IMR-90 (cell line): ENCODE measurements around the gene TTLL11. TPM values are rescaled to one million over a fixed set of nuclear protein-coding genes. Genes with fewer than 3 reads are reported as not detected.

Experiments
- ATAC-seq: fragments of 200-7000 bp; cut with Tn5 transposase; 2 replicates; pipeline ENCODE4 v1.9.1; 2020; ENCODE audit warnings: low read depth, mild to moderate bottlenecking, moderate library complexity
- BruUV-seq: library from RNA; stranded (reverse); fragments of 400-500 nt; replicated peaks from 2 replicates; lab custom pipeline; 2021; lab: Mats Ljungman, UMichigan
- CTCF ChIA-PET: fragments of 300-600 bp; formaldehyde crosslinking; extraction: SDS; loops from one replicate; lab custom pipeline; 2021; ENCODE audit warnings: antibody characterized with exemption; lab: Yijun Ruan, JAX
- POLR2A ChIA-PET: fragments of 300-600 bp; sonication (Branson Sonifier 250); formaldehyde crosslinking; loops from one replicate; lab custom pipeline; 2022; ENCODE audit warnings: antibody characterized with exemption; ENCODE audit not compliant: unreplicated experiment; lab: Charles Lee
- DNase-seq: peaks from one replicate; pipeline ENCODE4 v3.0.0; 2013
- H2AFZ ChIP-seq: replicated peaks from 2 replicates; pipeline ENCODE3; 2013; ENCODE audit warnings: low read length, mild to moderate bottlenecking; ENCODE audit not compliant: poor library complexity
- H2AK5ac ChIP-seq: 2 replicates; pipeline ENCODE4 v1.6.1; 2013; ENCODE audit warnings: low read depth, low read length, inconsistent platforms
- H2AK9ac ChIP-seq: replicated peaks from 2 replicates; pipeline ENCODE3; 2013; ENCODE audit warnings: mild to moderate bottlenecking, low read depth, low read length, moderate library complexity; ENCODE audit not compliant: poor library complexity
- H2BK120ac ChIP-seq: 2 replicates; pipeline ENCODE4 v1.6.1; 2013; ENCODE audit warnings: low read depth, low read length, inconsistent platforms
- H2BK15ac ChIP-seq: 3 replicates; pipeline ENCODE4 v1.6.1; 2013; ENCODE audit warnings: low read depth, low read length, inconsistent platforms
- H2BK20ac ChIP-seq: 2 replicates; pipeline ENCODE4 v1.6.1; 2013; ENCODE audit warnings: low read depth, mild to moderate bottlenecking, inconsistent platforms, low read length, moderate library complexity
- H2BK5ac ChIP-seq: 2 replicates; pipeline ENCODE4 v1.6.1; 2013; ENCODE audit warnings: mild to moderate bottlenecking, low read depth, low read length, inconsistent platforms; ENCODE audit not compliant: poor library complexity, severe bottlenecking
- H3K14ac ChIP-seq: replicated peaks from 2 replicates; pipeline ENCODE4 v1.6.1; 2013; ENCODE audit warnings: low read depth, low read length, inconsistent platforms
- H3K18ac ChIP-seq: 2 replicates; pipeline ENCODE4 v1.6.1; 2013; ENCODE audit warnings: low read depth, low read length, control low read depth
- H3K23ac ChIP-seq: 2 replicates; pipeline ENCODE4 v1.6.1; 2013; ENCODE audit warnings: low read depth, low read length, inconsistent platforms
- H3K27ac ChIP-seq: 2 replicates; pipeline ENCODE4 v1.5.1; 2013; ENCODE audit warnings: mild to moderate bottlenecking, control low read depth, low read length; ENCODE audit not compliant: insufficient read depth
- H3K27me3 ChIP-seq: 2 replicates; pipeline ENCODE4 v1.6.1; 2013; ENCODE audit warnings: low read length; ENCODE audit not compliant: control insufficient read depth, insufficient read depth
- H3K36me3 ChIP-seq: 2 replicates; pipeline ENCODE4 v1.6.1; 2013; ENCODE audit warnings: low read length, mixed read lengths; ENCODE audit not compliant: control insufficient read depth, insufficient read depth
- H3K4ac ChIP-seq: 2 replicates; pipeline ENCODE4 v1.6.1; 2013; ENCODE audit warnings: low read depth, low read length, inconsistent platforms
- H3K4me1 ChIP-seq: 2 replicates; pipeline ENCODE4 v1.6.1; 2013; ENCODE audit warnings: low read length, mixed read lengths; ENCODE audit not compliant: control insufficient read depth, insufficient read depth
- H3K4me2 ChIP-seq: 2 replicates; pipeline ENCODE4 v1.6.1; 2013; ENCODE audit warnings: low read depth, mild to moderate bottlenecking, control low read depth, low read length, moderate library complexity
- H3K4me3 ChIP-seq: 2 replicates; pipeline ENCODE4 v1.5.1; 2013; ENCODE audit warnings: low read depth, mild to moderate bottlenecking, control low read depth, low read length, moderate library complexity; ENCODE audit not compliant: insufficient read depth
- H3K56ac ChIP-seq: 2 replicates; pipeline ENCODE4 v1.6.1; 2013; ENCODE audit warnings: low read length, inconsistent platforms; ENCODE audit not compliant: insufficient read depth; ENCODE audit errors: extremely low read depth
- H3K79me1 ChIP-seq, 2 experiments: 2 replicates each; pipeline ENCODE4 v1.6.1; 2013; ENCODE audit warnings: low read length in 2 of 2, inconsistent platforms in 1 of 2, low read depth in 1 of 2
- H3K9ac ChIP-seq: 2 replicates; pipeline ENCODE4 v1.6.1; 2013; ENCODE audit warnings: low read depth, low read length, control low read depth
- H3K9me1 ChIP-seq: 2 replicates; pipeline ENCODE4 v1.6.1; 2013; ENCODE audit warnings: low read length, inconsistent platforms; ENCODE audit not compliant: insufficient read depth
- H3K9me3 ChIP-seq: 2 replicates; pipeline ENCODE4 v1.6.1; 2013; ENCODE audit warnings: low read length; ENCODE audit not compliant: control insufficient read depth, insufficient read depth
- H4K20me1 ChIP-seq: 2 replicates; pipeline ENCODE4 v1.6.1; 2013; ENCODE audit warnings: low read length, inconsistent platforms; ENCODE audit not compliant: insufficient read depth
- H4K5ac ChIP-seq: 2 replicates; pipeline ENCODE4 v1.6.1; 2013; ENCODE audit warnings: mild to moderate bottlenecking, low read depth, low read length, control low read depth
- H4K8ac ChIP-seq, 2 experiments: 2 replicates each; pipeline ENCODE4 v1.6.1; 2013; ENCODE audit warnings: low read depth in 2 of 2, low read length in 2 of 2, control low read depth in 1 of 2, inconsistent platforms in 1 of 2
- H4K91ac ChIP-seq: 2 replicates; pipeline ENCODE4 v1.6.1; 2013; ENCODE audit warnings: low read depth, low read length, inconsistent platforms; ENCODE audit not compliant: insufficient read depth
- BHLHE40 ChIP-seq: fragments of 150-350 bp; IDR thresholded peaks from 2 replicates; pipeline ENCODE4 v1.6.1; 2016; ENCODE audit warnings: mild to moderate bottlenecking, low read depth, low read length
- CEBPB ChIP-seq: IDR thresholded peaks from 2 replicates; pipeline ENCODE4 v1.6.1; 2012; ENCODE audit warnings: low read depth, low read length, improper control_type of control experiment
- CHD1 ChIP-seq: IDR thresholded peaks from 2 replicates; pipeline ENCODE4 v1.6.1; 2012; ENCODE audit warnings: low read depth, low read length, improper control_type of control experiment
- CTCF ChIP-seq: conservative IDR thresholded peaks from 2 replicates; pipeline ENCODE4 v1.5.1; 2012; ENCODE audit warnings: mild to moderate bottlenecking, low read depth, low read length, improper control_type of control experiment
- ELK1 ChIP-seq: fragments of 150-350 bp; IDR thresholded peaks from 2 replicates; pipeline ENCODE4 v1.6.1; 2016; ENCODE audit warnings: low read depth, mild to moderate bottlenecking, low read length, moderate library complexity, borderline replicate concordance
- FOS ChIP-seq: fragments of 150-350 bp; IDR thresholded peaks from 2 replicates; pipeline ENCODE4 v1.6.1; 2016; ENCODE audit warnings: low read depth, low read length
- MAFK ChIP-seq: IDR thresholded peaks from 2 replicates; pipeline ENCODE4 v1.6.1; 2012; ENCODE audit warnings: low read depth, low read length, improper control_type of control experiment
- MAZ ChIP-seq: IDR thresholded peaks from 2 replicates; pipeline ENCODE4 v1.6.1; 2012; ENCODE audit warnings: low read depth, mild to moderate bottlenecking, low read length, improper control_type of control experiment, moderate library complexity, borderline replicate concordance
- MXI1 ChIP-seq: IDR thresholded peaks from 2 replicates; pipeline ENCODE4 v1.6.1; 2012; ENCODE audit warnings: low read depth, mild to moderate bottlenecking, low read length, moderate library complexity, borderline replicate concordance
- NFE2L2 ChIP-seq: fragments of 150-350 bp; IDR thresholded peaks from 2 replicates; pipeline ENCODE4 v1.6.1; 2016; ENCODE audit warnings: low read depth, mild to moderate bottlenecking, low read length
- POLR2A ChIP-seq: IDR thresholded peaks from 2 replicates; pipeline ENCODE4 v1.6.1; 2012; ENCODE audit warnings: mild to moderate bottlenecking, low read depth, low read length
- RAD21 ChIP-seq: IDR thresholded peaks from 2 replicates; pipeline ENCODE4 v1.6.1; 2012; ENCODE audit warnings: low read length, improper control_type of control experiment
- RCOR1 ChIP-seq: IDR thresholded peaks from 2 replicates; pipeline ENCODE4 v1.6.1; 2012; ENCODE audit warnings: mild to moderate bottlenecking, low read length, improper control_type of control experiment; ENCODE audit not compliant: insufficient replicate concordance
- RFX5 ChIP-seq: IDR thresholded peaks from 2 replicates; pipeline ENCODE4 v1.8.0; 2012; ENCODE audit warnings: low read depth, mild to moderate bottlenecking, low read length, moderate library complexity
- SMC3 ChIP-seq: fragments of 150-350 bp; IDR thresholded peaks from 2 replicates; pipeline ENCODE4 v1.6.1; 2016; ENCODE audit warnings: low read depth, mild to moderate bottlenecking, antibody characterized with exemption, low read length, moderate library complexity
- USF2 ChIP-seq: fragments of 150-350 bp; IDR thresholded peaks from 2 replicates; pipeline ENCODE4 v1.6.1; 2017; ENCODE audit warnings: mild to moderate bottlenecking, antibody characterized with exemption, low read length, low read depth
- WGBS, 2 experiments: methylation state at CpG; one replicate each; pipeline versions ENCODE4 v1.1.5 to v1.1.7; 2013; ENCODE audit warnings: missing lambda C conversion rate in 2 of 2; ENCODE audit not compliant: insufficient read length in 1 of 2; ENCODE audit errors: extremely low coverage in 2 of 2; 5-methylcytosine and 5-hydroxymethylcytosine counted together
- dilution Hi-C: fragments of 300-500 bp; cut with HindIII; formaldehyde crosslinking; loops from one replicate; pipeline ENCODE4 v1.14.3; 2018; ENCODE audit warnings: low sequenced_read_pairs; ENCODE audit not compliant: unreplicated experiment
- in situ Hi-C: fragments of 300-500 bp; cut with MboI; formaldehyde crosslinking; loops from 3 replicates; pipeline ENCODE4 v1.14.3; 2019; ENCODE audit warnings: low sequenced_read_pairs, inconsistent platforms, mixed read lengths
- intact Hi-C: fragments of 100-400 bp; cut with micrococcal nuclease; formaldehyde crosslinking; loops from 2 replicates; pipeline ENCODE4 v1.10.0; 2022
- polyA plus RNA-seq, 3 experiments: library from polyadenylated mRNA; depleted of rRNA; stranded (reverse); fragments of >200 nt; gene quantifications; 2 replicates each; pipeline ENCODE4 v1.2.3, GENCODE V29; 2012; ENCODE audit warnings: low replicate concordance in 1 of 3
- total RNA-seq: library from RNA; depleted of rRNA; stranded (reverse); fragments of >200 nt; gene quantifications from 2 replicates; pipeline ENCODE4 v1.2.3, GENCODE V29; 2012

Gene TTLL11
- total and polyA plus RNA-seq, 2 of the 4 experiments (the other 2 are of a cell fraction), result 2.0 to 4.6 TPM

- Histone ChIP-seq H3K79me1 (no peaks in the 10 kb centered on the region), H3K9me1 (peaks cover 13% of the 10 kb centered on the region), H3K4me1 (peaks cover 16% of the 10 kb centered on the region), H4K20me1 (no peaks in the 10 kb centered on the region), H2AK5ac (no peak overlapping the region), H3K36me3 (no peaks in the 10 kb centered on the region), H2BK120ac (no peak overlapping the region), H4K8ac (no peak overlapping the region), H4K91ac (no peak overlapping the region), H2BK5ac (no peak overlapping the region), H2BK20ac (no peak overlapping the region), H3K4me3 (no peak overlapping the region), H3K18ac (no peak overlapping the region), H3K56ac (no peak overlapping the region), H3K4ac (no peak overlapping the region), H2AK9ac (no peak overlapping the region), H4K5ac (no peak overlapping the region), H3K27ac (no peak overlapping the region), H3K9ac (no peak overlapping the region), H3K9me3 (no peaks in the 10 kb centered on the region), H2AFZ (no peak overlapping the region), H3K4me2 (no peak overlapping the region), H3K27me3 (peaks cover 4% of the 10 kb centered on the region; the same call in 1 of the 2 replicates), H2BK15ac (no peak overlapping the region), H3K23ac (no peak overlapping the region), H3K14ac (no peak overlapping the region)
- intact Hi-C loops (no loop called here), dilution Hi-C loops (no loop called here), in situ Hi-C loops (no loop called here)
- DNase-seq, result no peak
- ATAC-seq, result no peak
- ChIA-PET CTCF (no interaction called here), POLR2A (no interaction called here)
- WGBS, 2 experiments, result no CpG with 5 or more reads among the region's 2 CpGs
- TF ChIP-seq CTCF (no peak), CHD1 (no peak), MAFK (no peak), BHLHE40 (no peak), POLR2A (no peak), RCOR1 (no peak), MAZ (no peak), RAD21 (no peak), MXI1 (no peak), SMC3 (no peak), USF2 (no peak), NFE2L2 (no peak), RFX5 (no peak), FOS (no peak), ELK1 (no peak), CEBPB (no peak)
- no TSS peak for BruUV-seq
Measured at GRCh38 chr9:122129969-122130368, 36.9 kb upstream of the TTLL11 start.
